GM23248 (cell line): ENCODE data around the gene ERVV-1.

Experiments used
- EZH2 ChIP-seq: fragments of 200-600 bp; sonication (generic); IDR thresholded peaks from 2 replicates; pipeline ENCODE4 v1.6.1; 2018; ENCODE audit warnings: antibody characterized with exemption, mild to moderate bottlenecking; ENCODE audit not compliant: insufficient read depth, poor library complexity, severe bottlenecking
- EZH2phosphoT487 ChIP-seq: fragments of 200-600 bp; sonication (generic); IDR thresholded peaks from 2 replicates; pipeline ENCODE4 v1.6.1; 2018; ENCODE audit warnings: antibody characterized with exemption, moderate library complexity, mild to moderate bottlenecking, low read depth; ENCODE audit not compliant: insufficient read depth

DNA sequence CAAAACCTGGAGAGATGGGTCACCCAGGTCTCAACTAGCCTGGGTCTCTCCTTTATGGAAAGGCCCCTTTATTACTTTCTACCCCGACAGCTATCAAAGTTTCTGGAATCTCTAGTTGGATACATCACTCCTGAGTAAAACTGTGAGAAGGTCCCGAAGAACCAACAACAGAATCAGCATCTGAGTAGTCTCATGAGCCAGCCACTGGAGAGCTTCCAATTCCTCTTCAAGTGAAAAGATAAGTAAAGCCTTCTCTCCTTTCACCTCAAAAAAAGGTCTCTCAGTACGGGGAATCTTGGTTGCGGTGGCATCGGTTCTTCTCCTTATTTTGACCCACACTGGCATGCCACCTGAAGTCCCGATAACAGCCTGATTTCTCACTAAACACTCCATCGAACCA is at the start of gene ERVV-1:
- TF ChIP-seq EZH2 (no peak), EZH2phosphoT487 (no peak)
